IMR-90 (cell line): ENCODE data around the gene TMEM161A. TPM values are rescaled to one million over a fixed set of nuclear protein-coding genes. Genes with fewer than 3 reads are reported as not detected.

ENCODE experiments used
- ATAC-seq: fragments of 200-7000 bp; cut with Tn5 transposase; 2 replicates; pipeline ENCODE4 v1.9.1; 2020; ENCODE audit warnings: low read depth, mild to moderate bottlenecking, moderate library complexity
- BruUV-seq: library from RNA; stranded (reverse); fragments of 400-500 nt; replicated peaks from 2 replicates; lab custom pipeline; 2021; lab: Mats Ljungman, UMichigan
- CTCF ChIA-PET: fragments of 300-600 bp; formaldehyde crosslinking; extraction: SDS; loops from one replicate; lab custom pipeline; 2021; ENCODE audit warnings: antibody characterized with exemption; lab: Yijun Ruan, JAX
- POLR2A ChIA-PET: fragments of 300-600 bp; sonication (Branson Sonifier 250); formaldehyde crosslinking; loops from one replicate; lab custom pipeline; 2022; ENCODE audit warnings: antibody characterized with exemption; ENCODE audit not compliant: unreplicated experiment; lab: Charles Lee
- DNase-seq: peaks from one replicate; pipeline ENCODE4 v3.0.0; 2013
- H2AFZ ChIP-seq: replicated peaks from 2 replicates; pipeline ENCODE3; 2013; ENCODE audit warnings: low read length, mild to moderate bottlenecking; ENCODE audit not compliant: poor library complexity
- H2AK5ac ChIP-seq: 2 replicates; pipeline ENCODE4 v1.6.1; 2013; ENCODE audit warnings: low read depth, low read length, inconsistent platforms
- H2AK9ac ChIP-seq: replicated peaks from 2 replicates; pipeline ENCODE3; 2013; ENCODE audit warnings: mild to moderate bottlenecking, low read depth, low read length, moderate library complexity; ENCODE audit not compliant: poor library complexity
- H2BK120ac ChIP-seq: 2 replicates; pipeline ENCODE4 v1.6.1; 2013; ENCODE audit warnings: low read depth, low read length, inconsistent platforms
- H2BK15ac ChIP-seq: 3 replicates; pipeline ENCODE4 v1.6.1; 2013; ENCODE audit warnings: low read depth, low read length, inconsistent platforms
- H2BK20ac ChIP-seq: 2 replicates; pipeline ENCODE4 v1.6.1; 2013; ENCODE audit warnings: low read depth, mild to moderate bottlenecking, inconsistent platforms, low read length, moderate library complexity
- H2BK5ac ChIP-seq: 2 replicates; pipeline ENCODE4 v1.6.1; 2013; ENCODE audit warnings: mild to moderate bottlenecking, low read depth, low read length, inconsistent platforms; ENCODE audit not compliant: poor library complexity, severe bottlenecking
- H3K14ac ChIP-seq: replicated peaks from 2 replicates; pipeline ENCODE4 v1.6.1; 2013; ENCODE audit warnings: low read depth, low read length, inconsistent platforms
- H3K18ac ChIP-seq: 2 replicates; pipeline ENCODE4 v1.6.1; 2013; ENCODE audit warnings: low read depth, low read length, control low read depth
- H3K23ac ChIP-seq: 2 replicates; pipeline ENCODE4 v1.6.1; 2013; ENCODE audit warnings: low read depth, low read length, inconsistent platforms
- H3K27ac ChIP-seq: 2 replicates; pipeline ENCODE4 v1.5.1; 2013; ENCODE audit warnings: mild to moderate bottlenecking, control low read depth, low read length; ENCODE audit not compliant: insufficient read depth
- H3K27me3 ChIP-seq: 2 replicates; pipeline ENCODE4 v1.6.1; 2013; ENCODE audit warnings: low read length; ENCODE audit not compliant: control insufficient read depth, insufficient read depth
- H3K36me3 ChIP-seq: 2 replicates; pipeline ENCODE4 v1.6.1; 2013; ENCODE audit warnings: low read length, mixed read lengths; ENCODE audit not compliant: control insufficient read depth, insufficient read depth
- H3K4ac ChIP-seq: 2 replicates; pipeline ENCODE4 v1.6.1; 2013; ENCODE audit warnings: low read depth, low read length, inconsistent platforms
- H3K4me1 ChIP-seq: 2 replicates; pipeline ENCODE4 v1.6.1; 2013; ENCODE audit warnings: low read length, mixed read lengths; ENCODE audit not compliant: control insufficient read depth, insufficient read depth
- H3K4me2 ChIP-seq: 2 replicates; pipeline ENCODE4 v1.6.1; 2013; ENCODE audit warnings: low read depth, mild to moderate bottlenecking, control low read depth, low read length, moderate library complexity
- H3K4me3 ChIP-seq: 2 replicates; pipeline ENCODE4 v1.5.1; 2013; ENCODE audit warnings: low read depth, mild to moderate bottlenecking, control low read depth, low read length, moderate library complexity; ENCODE audit not compliant: insufficient read depth
- H3K56ac ChIP-seq: 2 replicates; pipeline ENCODE4 v1.6.1; 2013; ENCODE audit warnings: low read length, inconsistent platforms; ENCODE audit not compliant: insufficient read depth; ENCODE audit errors: extremely low read depth
- H3K79me1 ChIP-seq, 2 experiments: 2 replicates each; pipeline ENCODE4 v1.6.1; 2013; ENCODE audit warnings: low read length in 2 of 2, inconsistent platforms in 1 of 2, low read depth in 1 of 2
- H3K9ac ChIP-seq: 2 replicates; pipeline ENCODE4 v1.6.1; 2013; ENCODE audit warnings: low read depth, low read length, control low read depth
- H3K9me1 ChIP-seq: 2 replicates; pipeline ENCODE4 v1.6.1; 2013; ENCODE audit warnings: low read length, inconsistent platforms; ENCODE audit not compliant: insufficient read depth
- H3K9me3 ChIP-seq: 2 replicates; pipeline ENCODE4 v1.6.1; 2013; ENCODE audit warnings: low read length; ENCODE audit not compliant: control insufficient read depth, insufficient read depth
- H4K20me1 ChIP-seq: 2 replicates; pipeline ENCODE4 v1.6.1; 2013; ENCODE audit warnings: low read length, inconsistent platforms; ENCODE audit not compliant: insufficient read depth
- H4K5ac ChIP-seq: 2 replicates; pipeline ENCODE4 v1.6.1; 2013; ENCODE audit warnings: mild to moderate bottlenecking, low read depth, low read length, control low read depth
- H4K8ac ChIP-seq, 2 experiments: 2 replicates each; pipeline ENCODE4 v1.6.1; 2013; ENCODE audit warnings: low read depth in 2 of 2, low read length in 2 of 2, control low read depth in 1 of 2, inconsistent platforms in 1 of 2
- H4K91ac ChIP-seq: 2 replicates; pipeline ENCODE4 v1.6.1; 2013; ENCODE audit warnings: low read depth, low read length, inconsistent platforms; ENCODE audit not compliant: insufficient read depth
- BHLHE40 ChIP-seq: fragments of 150-350 bp; IDR thresholded peaks from 2 replicates; pipeline ENCODE4 v1.6.1; 2016; ENCODE audit warnings: mild to moderate bottlenecking, low read depth, low read length
- CEBPB ChIP-seq: IDR thresholded peaks from 2 replicates; pipeline ENCODE4 v1.6.1; 2012; ENCODE audit warnings: low read depth, low read length, improper control_type of control experiment
- CHD1 ChIP-seq: IDR thresholded peaks from 2 replicates; pipeline ENCODE4 v1.6.1; 2012; ENCODE audit warnings: low read depth, low read length, improper control_type of control experiment
- FOS ChIP-seq: fragments of 150-350 bp; IDR thresholded peaks from 2 replicates; pipeline ENCODE4 v1.6.1; 2016; ENCODE audit warnings: low read depth, low read length
- MAFK ChIP-seq: IDR thresholded peaks from 2 replicates; pipeline ENCODE4 v1.6.1; 2012; ENCODE audit warnings: low read depth, low read length, improper control_type of control experiment
- MAZ ChIP-seq: IDR thresholded peaks from 2 replicates; pipeline ENCODE4 v1.6.1; 2012; ENCODE audit warnings: low read depth, mild to moderate bottlenecking, low read length, improper control_type of control experiment, moderate library complexity, borderline replicate concordance
- MXI1 ChIP-seq: IDR thresholded peaks from 2 replicates; pipeline ENCODE4 v1.6.1; 2012; ENCODE audit warnings: low read depth, mild to moderate bottlenecking, low read length, moderate library complexity, borderline replicate concordance
- NFE2L2 ChIP-seq: fragments of 150-350 bp; IDR thresholded peaks from 2 replicates; pipeline ENCODE4 v1.6.1; 2016; ENCODE audit warnings: low read depth, mild to moderate bottlenecking, low read length
- POLR2A ChIP-seq: IDR thresholded peaks from 2 replicates; pipeline ENCODE4 v1.6.1; 2012; ENCODE audit warnings: mild to moderate bottlenecking, low read depth, low read length
- RAD21 ChIP-seq: IDR thresholded peaks from 2 replicates; pipeline ENCODE4 v1.6.1; 2012; ENCODE audit warnings: low read length, improper control_type of control experiment
- RCOR1 ChIP-seq: IDR thresholded peaks from 2 replicates; pipeline ENCODE4 v1.6.1; 2012; ENCODE audit warnings: mild to moderate bottlenecking, low read length, improper control_type of control experiment; ENCODE audit not compliant: insufficient replicate concordance
- RFX5 ChIP-seq: IDR thresholded peaks from 2 replicates; pipeline ENCODE4 v1.8.0; 2012; ENCODE audit warnings: low read depth, mild to moderate bottlenecking, low read length, moderate library complexity
- SMC3 ChIP-seq: fragments of 150-350 bp; IDR thresholded peaks from 2 replicates; pipeline ENCODE4 v1.6.1; 2016; ENCODE audit warnings: low read depth, mild to moderate bottlenecking, antibody characterized with exemption, low read length, moderate library complexity
- WGBS, 2 experiments: methylation state at CpG; one replicate each; pipeline versions ENCODE4 v1.1.5 to v1.1.7; 2013; ENCODE audit warnings: missing lambda C conversion rate in 2 of 2; ENCODE audit not compliant: insufficient read length in 1 of 2; ENCODE audit errors: extremely low coverage in 2 of 2; 5-methylcytosine and 5-hydroxymethylcytosine counted together
- dilution Hi-C: fragments of 300-500 bp; cut with HindIII; formaldehyde crosslinking; loops from one replicate; pipeline ENCODE4 v1.14.3; 2018; ENCODE audit warnings: low sequenced_read_pairs; ENCODE audit not compliant: unreplicated experiment
- in situ Hi-C: fragments of 300-500 bp; cut with MboI; formaldehyde crosslinking; loops from 3 replicates; pipeline ENCODE4 v1.14.3; 2019; ENCODE audit warnings: low sequenced_read_pairs, inconsistent platforms, mixed read lengths
- intact Hi-C: fragments of 100-400 bp; cut with micrococcal nuclease; formaldehyde crosslinking; loops from 2 replicates; pipeline ENCODE4 v1.10.0; 2022
- polyA plus RNA-seq, 3 experiments: library from polyadenylated mRNA; depleted of rRNA; stranded (reverse); fragments of >200 nt; gene quantifications; 2 replicates each; pipeline ENCODE4 v1.2.3, GENCODE V29; 2012; ENCODE audit warnings: low replicate concordance in 1 of 3
- total RNA-seq: library from RNA; depleted of rRNA; stranded (reverse); fragments of >200 nt; gene quantifications from 2 replicates; pipeline ENCODE4 v1.2.3, GENCODE V29; 2012
- TF ChIP-seq, protein P1 (sequence below): fragments of 150-350 bp; IDR thresholded peaks from 2 replicates; pipeline ENCODE4 v1.6.1; 2016; ENCODE audit warnings: low read depth, mild to moderate bottlenecking, low read length, moderate library complexity, borderline replicate concordance
- TF ChIP-seq, protein P2 (sequence below): conservative IDR thresholded peaks from 2 replicates; pipeline ENCODE4 v1.5.1; 2012; ENCODE audit warnings: mild to moderate bottlenecking, low read depth, low read length, improper control_type of control experiment
- TF ChIP-seq, protein P3 (sequence below): fragments of 150-350 bp; IDR thresholded peaks from 2 replicates; pipeline ENCODE4 v1.6.1; 2017; ENCODE audit warnings: mild to moderate bottlenecking, antibody characterized with exemption, low read length, low read depth

The TMEM161A gene
- total and polyA plus RNA-seq, 2 of the 4 experiments (the other 2 are of a cell fraction), result 11.1 to 34.8 TPM

DNA sequence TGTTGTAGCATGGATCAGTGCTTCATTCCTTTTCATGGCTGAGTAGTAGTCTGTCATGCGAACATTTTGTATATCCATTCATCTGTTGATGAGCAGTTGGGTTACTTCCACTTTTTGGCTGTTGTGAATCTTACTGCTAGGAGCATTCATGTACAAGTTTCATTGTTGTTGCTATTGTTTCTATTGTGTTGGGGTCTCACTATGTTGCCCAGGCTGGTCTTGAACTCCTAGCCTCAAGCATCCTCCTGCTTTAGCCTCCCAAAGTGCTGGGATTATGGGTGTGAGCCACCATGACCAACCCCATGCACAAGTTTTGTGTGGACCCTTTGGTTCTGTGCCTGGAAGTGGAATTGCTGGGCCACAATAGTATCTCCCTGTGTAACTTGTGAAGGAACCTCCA lies 58.7 kb downstream of the TMEM161A start:
- H3K4me1 ChIP-seq, result no peaks in the 10 kb centered on the region
- H4K5ac ChIP-seq, result no peak overlapping the region
- no peak overlapping the region for H3K4me2 ChIP-seq
- H3K79me1 ChIP-seq, result peaks cover 3% of the 10 kb centered on the region in 2 experiments; a peak in 2 of 4 replicates
- H4K8ac ChIP-seq, result no peak overlapping the region
- H3K4me3 ChIP-seq, result no peak overlapping the region
- in situ Hi-C loops, result no loop called here
- H4K20me1 ChIP-seq, result 0 out of 2 replicates have a peak, but pooled peaks cover 4% of the 10 kb centered on the region
- H3K23ac ChIP-seq, result no peak overlapping the region
- H3K14ac ChIP-seq, result no peak overlapping the region
- no CpG with 5 or more reads among the region's 1 CpG for WGBS, 2 experiments
- H3K56ac ChIP-seq, result no peak overlapping the region
- no peak overlapping the region for H4K91ac ChIP-seq
- intact Hi-C loops, result no loop called here
- H2AK9ac ChIP-seq, result no peak overlapping the region
- H2BK120ac ChIP-seq, result no peak overlapping the region
- H3K9me3 ChIP-seq, result no peaks in the 10 kb centered on the region
- no peak for DNase-seq
- dilution Hi-C loops, result no loop called here
- H2AFZ ChIP-seq, result no peak overlapping the region
- POLR2A ChIA-PET, result no interaction called here
- peaks cover 5% of the 10 kb centered on the region; the same call in 1 of the 2 replicates for H3K9me1 ChIP-seq
- no TSS peak for BruUV-seq
- H2BK20ac ChIP-seq, result no peak overlapping the region
- no peak overlapping the region for H3K18ac ChIP-seq
- no peak overlapping the region for H3K9ac ChIP-seq
- H2BK5ac ChIP-seq, result no peak overlapping the region
- TF ChIP-seq, protein P1, sequence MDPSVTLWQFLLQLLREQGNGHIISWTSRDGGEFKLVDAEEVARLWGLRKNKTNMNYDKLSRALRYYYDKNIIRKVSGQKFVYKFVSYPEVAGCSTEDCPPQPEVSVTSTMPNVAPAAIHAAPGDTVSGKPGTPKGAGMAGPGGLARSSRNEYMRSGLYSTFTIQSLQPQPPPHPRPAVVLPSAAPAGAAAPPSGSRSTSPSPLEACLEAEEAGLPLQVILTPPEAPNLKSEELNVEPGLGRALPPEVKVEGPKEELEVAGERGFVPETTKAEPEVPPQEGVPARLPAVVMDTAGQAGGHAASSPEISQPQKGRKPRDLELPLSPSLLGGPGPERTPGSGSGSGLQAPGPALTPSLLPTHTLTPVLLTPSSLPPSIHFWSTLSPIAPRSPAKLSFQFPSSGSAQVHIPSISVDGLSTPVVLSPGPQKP, result no peak
- no peak for TF ChIP-seq RAD21
- TF ChIP-seq RFX5, result no peak
- no peak for TF ChIP-seq MXI1
- no peak for TF ChIP-seq CHD1
- TF ChIP-seq CEBPB, result no peak
- no peak for TF ChIP-seq BHLHE40
- TF ChIP-seq, protein P2, sequence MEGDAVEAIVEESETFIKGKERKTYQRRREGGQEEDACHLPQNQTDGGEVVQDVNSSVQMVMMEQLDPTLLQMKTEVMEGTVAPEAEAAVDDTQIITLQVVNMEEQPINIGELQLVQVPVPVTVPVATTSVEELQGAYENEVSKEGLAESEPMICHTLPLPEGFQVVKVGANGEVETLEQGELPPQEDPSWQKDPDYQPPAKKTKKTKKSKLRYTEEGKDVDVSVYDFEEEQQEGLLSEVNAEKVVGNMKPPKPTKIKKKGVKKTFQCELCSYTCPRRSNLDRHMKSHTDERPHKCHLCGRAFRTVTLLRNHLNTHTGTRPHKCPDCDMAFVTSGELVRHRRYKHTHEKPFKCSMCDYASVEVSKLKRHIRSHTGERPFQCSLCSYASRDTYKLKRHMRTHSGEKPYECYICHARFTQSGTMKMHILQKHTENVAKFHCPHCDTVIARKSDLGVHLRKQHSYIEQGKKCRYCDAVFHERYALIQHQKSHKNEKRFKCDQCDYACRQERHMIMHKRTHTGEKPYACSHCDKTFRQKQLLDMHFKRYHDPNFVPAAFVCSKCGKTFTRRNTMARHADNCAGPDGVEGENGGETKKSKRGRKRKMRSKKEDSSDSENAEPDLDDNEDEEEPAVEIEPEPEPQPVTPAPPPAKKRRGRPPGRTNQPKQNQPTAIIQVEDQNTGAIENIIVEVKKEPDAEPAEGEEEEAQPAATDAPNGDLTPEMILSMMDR, result no peak
- no peak for TF ChIP-seq FOS
- no peak for TF ChIP-seq NFE2L2
- TF ChIP-seq, protein P3, sequence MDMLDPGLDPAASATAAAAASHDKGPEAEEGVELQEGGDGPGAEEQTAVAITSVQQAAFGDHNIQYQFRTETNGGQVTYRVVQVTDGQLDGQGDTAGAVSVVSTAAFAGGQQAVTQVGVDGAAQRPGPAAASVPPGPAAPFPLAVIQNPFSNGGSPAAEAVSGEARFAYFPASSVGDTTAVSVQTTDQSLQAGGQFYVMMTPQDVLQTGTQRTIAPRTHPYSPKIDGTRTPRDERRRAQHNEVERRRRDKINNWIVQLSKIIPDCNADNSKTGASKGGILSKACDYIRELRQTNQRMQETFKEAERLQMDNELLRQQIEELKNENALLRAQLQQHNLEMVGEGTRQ, result no peak
- TF ChIP-seq POLR2A, result no peak
- no peak for TF ChIP-seq RCOR1
- TF ChIP-seq MAZ, result no peak
- TF ChIP-seq MAFK, result no peak
- TF ChIP-seq SMC3, result no peak
- H2BK15ac ChIP-seq, result no peak overlapping the region
- peaks cover 2% of the 10 kb centered on the region for H3K36me3 ChIP-seq
- CTCF ChIA-PET, result interaction anchor here (0.6 kb wide), 1 partner anchor 43 kb away, joined by 3 read pairs; no protein-coding TSS in a partner anchor
- H3K27ac ChIP-seq, result no peak overlapping the region
- H3K4ac ChIP-seq, result no peak overlapping the region
- ATAC-seq, result no peak
- no peaks in the 10 kb centered on the region for H3K27me3 ChIP-seq
- H2AK5ac ChIP-seq, result no peak overlapping the region
